Psoas muscle (tissue), 8 donors: Measurements from ENCODE around the gene EPO. TPM values are rescaled to one million over a fixed set of nuclear protein-coding genes. Genes with fewer than 3 reads are reported as not detected.
"Not testable (repeated sequence)": the region's sequence is repeated elsewhere in the genome, so short reads cannot be mapped to it uniquely, and the experiment has no call there.

ENCODE experiments used
- ATAC-seq, 4 donors: fragments of 200-7000 bp; cut with Tn5 transposase; one replicate each; pipeline ENCODE4 v1.9.1; 2020; ENCODE audit warnings: moderate library complexity in 3 of 4, mild to moderate bottlenecking in 2 of 4
- DNase-seq, 2 donors: peaks; one replicate each; pipeline ENCODE4 v3.0.0-alpha.2; 2020
- H3K27ac ChIP-seq: fragments of 200-600 bp; one replicate; pipeline ENCODE4 v1.8.0; 2022
- H3K27me3 ChIP-seq, 3 donors: fragments of 200-600 bp in 1 of 3; one replicate each; pipeline versions ENCODE4 v1.6.1 to v1.8.0; 2013 to 2022; ENCODE audit warnings: low read length in 2 of 3, mild to moderate bottlenecking in 2 of 3, moderate library complexity in 1 of 3; ENCODE audit not compliant: insufficient read depth in 3 of 3
- H3K36me3 ChIP-seq, 2 donors: fragments of 200-600 bp in 1 of 2; one replicate each; pipeline versions ENCODE4 v1.6.1 to v1.8.0; 2013 to 2022; ENCODE audit warnings: low read depth in 1 of 2, mild to moderate bottlenecking in 1 of 2, moderate library complexity in 1 of 2; ENCODE audit not compliant: insufficient read depth in 1 of 2
- H3K4me1 ChIP-seq: fragments of 200-600 bp; one replicate; pipeline ENCODE4 v1.8.0; 2022
- H3K4me3 ChIP-seq: fragments of 200-600 bp; one replicate; pipeline ENCODE4 v1.8.0; 2022; ENCODE audit warnings: mild to moderate bottlenecking
- H3K9me3 ChIP-seq: fragments of 200-600 bp; one replicate; pipeline ENCODE4 v1.8.0; 2022
- CTCF ChIP-seq: fragments of 200-600 bp; IDR thresholded peaks from one replicate; pipeline ENCODE4 v1.8.0; 2022; ENCODE audit warnings: antibody characterized with exemption
- WGBS, 3 donors: extraction: QIAGEN DNeasy Blood & Tissue Kit; methylation state at CpG; one replicate each; pipeline versions ENCODE4 v1.1.6 to v1.1.7; 2013; 5-methylcytosine and 5-hydroxymethylcytosine counted together
- intact Hi-C, 2 donors: fragments of 100-400 bp; cut with DNase I; formaldehyde crosslinking; loops; one replicate each; pipeline versions ENCODE4 v1.11.0 to v1.14.2; 2022
- polyA plus RNA-seq, 3 donors: library from polyadenylated mRNA; stranded (reverse); fragments of 200-250 nt; gene quantifications; one replicate each; pipeline ENCODE4 v1.2.3, GENCODE V29; 2013
- total RNA-seq, 4 donors: library from RNA; stranded (reverse); fragmentation: NEBNext Ultra II Directional in 2 of 4; extraction: Animal tissue kit (Norgen Biotek cat#: 25700) in 2 of 4; gene quantifications; one replicate each; pipeline versions ENCODE4 v1.2.1 to v1.2.4, GENCODE V29; 2021 to 2023
- donor health status: healthy with polysubstance abuse.
- donor health status: DM: no; HTN: no; CAD: no; lungs with moderate emphysema.
- donor health status: Bipolar disorder and iron deficiency.
- donor health status: healthy.
- donor health status: DM: yes; HTN: yes; CAD: no.
- donor health status: DM: no; HTN: no; CAD: no.
- donor health status: DM: no; HTN: no; CAD: no.
- donor health status: DM: yes; HTN: yes; CAD: no.

EPO gene
- total and polyA plus RNA-seq, 7 donors = not detected

- Histone ChIP-seq H3K9me3 (no peaks in the 10 kb centered on the region), H3K4me3 (no peak overlapping the region), H3K4me1 (no peaks in the 10 kb centered on the region), H3K27ac (no peak overlapping the region), H3K36me3 (no peaks in the 10 kb centered on the region), H3K27me3 (peaks cover 0 to 37% (median 0%) of the 10 kb centered on the region in 3 donors)
- TF ChIP-seq CTCF = no peak
- ATAC-seq = no peak
- DNase-seq = peak in 1 of 2 donors; percentile 31
- WGBS, 3 donors = 3 to 19% (median 10%) methylated on average over 22 to 28 of the region's 28 CpGs
- intact Hi-C loops = no loop called here
These were observed 24.9 kb downstream of the EPO start for GRCh38 chr7:100745184-100745583.

- Histone ChIP-seq H3K27ac (no peak overlapping the region), H3K36me3 (no peaks in the 10 kb centered on the region), H3K4me3 (no peak overlapping the region), H3K4me1 (no peaks in the 10 kb centered on the region), H3K27me3 (peaks cover 0 to 29% (median 2%) of the 10 kb centered on the region in 3 donors), H3K9me3 (no peaks in the 10 kb centered on the region)
- WGBS, 3 donors = 78 to 81% (median 81%) methylated on average over 5 of the region's 5 CpGs
- ATAC-seq = no peak
- intact Hi-C loops = no loop called here
- DNase-seq = no peak
- no peak for TF ChIP-seq CTCF
These were observed 32.7 kb downstream of the EPO start for GRCh38 chr7:100752994-100753393.

- no peaks in the 10 kb centered on the region for H3K4me1 ChIP-seq
- WGBS, 3 donors = 74 to 80% (median 78%) methylated on average over 2 to 3 of the region's 3 CpGs
- no peak overlapping the region for H3K27ac ChIP-seq
- intact Hi-C loops = no loop called here
- DNase-seq (no peak), ATAC-seq (no peak)
- TF ChIP-seq CTCF = no peak
- peaks cover 0 to 30% (median 2%) of the 10 kb centered on the region in 3 donors for H3K27me3 ChIP-seq
- no peaks in the 10 kb centered on the region for H3K36me3 ChIP-seq
- no peaks in the 10 kb centered on the region for H3K9me3 ChIP-seq
- no peak overlapping the region for H3K4me3 ChIP-seq
These were observed 33.5 kb downstream of the EPO start for GRCh38 chr7:100753750-100754149.

- WGBS, 3 donors = 61 to 63% (median 62%) methylated on average over 19 of the region's 19 CpGs
- ATAC-seq = no peak
These were observed 39.3 kb downstream of the EPO start for GRCh38 chr7:100759357-100760171.

GRCh38 chr7:100762841-100763240 is 42.6 kb downstream of the EPO start:
- H3K27ac ChIP-seq, intact Hi-C loops, H3K4me3 ChIP-seq, H3K9me3 ChIP-seq, H3K4me1 ChIP-seq, H3K36me3 ChIP-seq, DNase-seq, ATAC-seq: not testable (repeated sequence)
- peaks cover 0 to 14% (median 4%) of the 10 kb centered on the region in 3 donors for H3K27me3 ChIP-seq
- 66 to 81% (median 71%) methylated on average over 5 of the region's 5 CpGs for WGBS, 3 donors

More at GRCh38 chr7:100759357-100760171, 39.3 kb downstream of the EPO start:
- no peak overlapping the region for H3K4me3 ChIP-seq
- DNase-seq = no peak
- H3K9me3 ChIP-seq = no peaks in the 10 kb centered on the region
- TF ChIP-seq CTCF = no peak
- intact Hi-C loops = no loop called here
- H3K4me1 ChIP-seq = no peaks in the 10 kb centered on the region
- H3K27ac ChIP-seq = no peak overlapping the region
- no peaks in the 10 kb centered on the region for H3K36me3 ChIP-seq
- peaks cover 0 to 17% (median 2%) of the 10 kb centered on the region in 3 donors for H3K27me3 ChIP-seq
